GM12878 (cell line): ENCODE data around the gene NFYA. TPM values are rescaled to one million over a fixed set of nuclear protein-coding genes. Genes with fewer than 3 reads are reported as not detected.
"Not testable (repeated sequence)": the region's sequence is repeated elsewhere in the genome, so short reads cannot be mapped to it uniquely, and the experiment has no call there.

ENCODE experiments used
- ATAC-seq: fragments of 200-7000 bp; cut with Tn5 transposase; 3 replicates; pipeline ENCODE4 v1.9.1; 2020; ENCODE audit warnings: mild to moderate bottlenecking, moderate library complexity
- BruUV-seq: library from RNA; stranded (reverse); fragments of 400-500 nt; replicated peaks from 2 replicates; lab custom pipeline; 2021; lab: Mats Ljungman, UMichigan
- CTCF ChIA-PET: fragments of 300-600 bp; sonication (Branson Sonifier 250); formaldehyde crosslinking; extraction: SDS; loops from one replicate; lab custom pipeline; 2021; ENCODE audit warnings: inconsistent platforms; lab: Yijun Ruan, JAX
- POLR2A ChIA-PET: fragments of 350-600 bp; formaldehyde crosslinking; extraction: SDS; loops from one replicate; lab custom pipeline; 2021; ENCODE audit warnings: inconsistent platforms; lab: Charles Lee
- RAD21 ChIA-PET: fragments of 300-600 bp; sonication (Branson Sonifier 250); formaldehyde crosslinking; loops from one replicate; lab custom pipeline; 2023; ENCODE audit warnings: antibody characterized with exemption; ENCODE audit not compliant: unreplicated experiment; lab: Charles Lee
- SMC1A ChIA-PET: fragments of 300-600 bp; sonication (Branson Sonifier 250); formaldehyde crosslinking; loops from one replicate; lab custom pipeline; 2023; ENCODE audit not compliant: unreplicated experiment, uncharacterized antibody; lab: Charles Lee
- DNase-seq: peaks from one replicate; pipeline ENCODE4 v3.0.0-alpha.2; 2011; ENCODE audit warnings: low read depth, low spot score
- FAIRE-seq: peaks from 3 replicates; lab custom pipeline; 2011; peaks lifted over from hg19 to GRCh38; lab: Jason Lieb, UNC
- H2AFZ ChIP-seq: 2 replicates; pipeline ENCODE4 v1.6.0; 2011; ENCODE audit warnings: low read depth, low read length, control low read depth; ENCODE audit not compliant: control insufficient read depth
- H3K27ac ChIP-seq: 2 replicates; pipeline ENCODE4 v1.5.1; 2011; ENCODE audit warnings: control low read depth; ENCODE audit not compliant: control insufficient read depth, insufficient read depth
- H3K27me3 ChIP-seq, 2 experiments: replicated peaks in 1 of 2; 2 replicates each; pipeline versions ENCODE4 v1.6.0 to v1.6.1; 2011; ENCODE audit warnings: low read length in 1 of 2; ENCODE audit not compliant: control insufficient read depth in 2 of 2, insufficient read depth in 2 of 2
- H3K36me3 ChIP-seq, 2 experiments: 2 replicates each; pipeline ENCODE4 v1.5.1; 2011; ENCODE audit warnings: low read length in 1 of 2; ENCODE audit not compliant: control insufficient read depth in 2 of 2, insufficient read depth in 2 of 2
- H3K4me1 ChIP-seq: 2 replicates; pipeline ENCODE4 v1.6.1; 2011; ENCODE audit warnings: mild to moderate bottlenecking, low read length, moderate library complexity, mixed read lengths; ENCODE audit not compliant: control insufficient read depth, insufficient read depth
- H3K4me2 ChIP-seq: 2 replicates; pipeline ENCODE4 v1.6.0; 2011; ENCODE audit warnings: control low read depth; ENCODE audit not compliant: control insufficient read depth, insufficient read depth
- H3K4me3 ChIP-seq: fragments of 200-600 bp; sonication (generic); 2 replicates; pipeline ENCODE4 v1.5.1; 2016
- H3K79me2 ChIP-seq: 2 replicates; pipeline ENCODE4 v1.6.0; 2011; ENCODE audit warnings: low read length; ENCODE audit not compliant: control insufficient read depth, insufficient read depth
- H3K9ac ChIP-seq: 2 replicates; pipeline ENCODE4 v1.8.0; 2011; ENCODE audit warnings: low read length, control low read depth, mixed read lengths; ENCODE audit not compliant: control insufficient read depth, insufficient read depth
- H3K9me3 ChIP-seq: replicated peaks from 3 replicates; pipeline ENCODE4 v1.5.1; 2011; ENCODE audit warnings: mild to moderate bottlenecking, low read length; ENCODE audit not compliant: control insufficient read depth, insufficient read depth
- H4K20me1 ChIP-seq: 2 replicates; pipeline ENCODE4 v1.6.0; 2011; ENCODE audit not compliant: control insufficient read depth, insufficient read depth
- HDAC2 ChIP-seq: fragments of 200-600 bp; sonication (generic); IDR thresholded peaks from 2 replicates; pipeline ENCODE4 v1.6.1; 2017
- LARP7 ChIP-seq: fragments of 450-650 bp; IDR thresholded peaks from 2 replicates; pipeline ENCODE4 v1.6.1; 2017; ENCODE audit warnings: mild to moderate bottlenecking
- MEF2A ChIP-seq: IDR thresholded peaks from 2 replicates; pipeline ENCODE4 v1.6.1; 2011; ENCODE audit warnings: low read depth, mild to moderate bottlenecking, low read length, moderate library complexity; ENCODE audit not compliant: insufficient read depth
- RELB ChIP-seq: fragments of 450-650 bp; IDR thresholded peaks from 2 replicates; pipeline ENCODE4 v1.6.1; 2017; ENCODE audit warnings: low read depth, mild to moderate bottlenecking, moderate library complexity
- WGBS: methylation state at CpG from one replicate; pipeline ENCODE4 v1.1.6; 2016; ENCODE audit warnings: low lambda C conversion rate; ENCODE audit not compliant: insufficient replicate concordance, insufficient coverage; ENCODE audit errors: missing lambda C conversion rate; 5-methylcytosine and 5-hydroxymethylcytosine counted together
- in situ Hi-C: fragments of 300-500 bp; cut with MboI; formaldehyde crosslinking; loops from 9 replicates; pipeline ENCODE4 v1.14.3; 2018; ENCODE audit warnings: mixed read lengths
- intact Hi-C: fragments of 100-400 bp; cut with micrococcal nuclease; formaldehyde crosslinking; loops from one replicate; pipeline ENCODE4 v1.14.2; 2022; ENCODE audit not compliant: unreplicated experiment
- polyA plus RNA-seq, 11 experiments: library from polyadenylated mRNA; depleted of rRNA in 4 of 11; unstranded in 6 of 11; stranded (reverse) in 5 of 11; fragments of >200 nt; fragmentation: Nextera tagmentation in 4 of 11; fragmentation: Illumina TruSeq in 1 of 11; extraction: Ambion mirVana in 4 of 11; extraction: Trizol in 1 of 11; gene quantifications; 1 replicate in 1 of 11; 2 replicates in 10 of 11; pipeline versions ENCODE4 v1.2.1 to v1.2.3, GENCODE V29; 2011 to 2016; ENCODE audit warnings: inconsistent platforms in 2 of 11, missing spikeins in 2 of 11, low read depth in 1 of 11
- total RNA-seq, 4 experiments: library from RNA; depleted of rRNA in 3 of 4; stranded (reverse); fragments of >200 nt in 3 of 4; fragmentation: Illumina TruSeq in 1 of 4; extraction: Trizol in 1 of 4; gene quantifications; 2 replicates each; pipeline versions ENCODE4 v1.2.1 to v1.2.3, GENCODE V29; 2013 to 2021

Gene NFYA
- total and polyA plus RNA-seq, 10 of the 15 experiments (the other 5 are each of a cell fraction or from before 2014, with no cell fraction given): 6.4 to 36.5 (median 19.1) TPM

DNA sequence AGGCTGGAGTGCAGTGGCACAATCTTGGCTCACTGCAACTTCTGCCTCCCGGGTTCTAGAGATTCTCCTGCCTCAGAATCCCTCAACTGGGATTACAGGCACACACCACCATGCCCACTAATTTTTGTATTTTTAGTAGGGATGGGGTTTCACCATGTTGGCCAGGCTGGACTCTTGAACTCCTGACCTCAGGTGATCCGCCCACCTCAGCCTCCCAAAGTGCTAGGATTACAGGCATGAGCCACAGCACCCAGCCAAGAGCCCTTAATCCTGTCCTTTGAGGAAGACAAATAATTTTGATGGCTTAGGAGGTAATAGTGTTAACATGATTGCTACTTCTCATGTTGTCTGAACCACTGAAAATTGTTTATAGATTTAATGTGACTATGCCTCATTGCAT lies 42.3 kb downstream of the NFYA start:
- H3K79me2 ChIP-seq, FAIRE-seq, H3K36me3 ChIP-seq, intact Hi-C loops, H3K27me3 ChIP-seq, POLR2A ChIA-PET, H2AFZ ChIP-seq, H3K4me3 ChIP-seq, H3K9me3 ChIP-seq, in situ Hi-C loops, DNase-seq, H3K9ac ChIP-seq, H3K4me2 ChIP-seq, ATAC-seq, H3K27ac ChIP-seq, BruUV-seq, H4K20me1 ChIP-seq, RAD21 ChIA-PET, H3K4me1 ChIP-seq: not testable (repeated sequence)
- WGBS: 63% methylated on average over 2 of the region's 2 CpGs
- SMC1A ChIA-PET: interaction anchor here (1.1 kb wide), 1 partner anchor 10 kb away, joined by 3 read pairs; no protein-coding TSS in a partner anchor
- CTCF ChIA-PET: interaction anchor here (1.5 kb wide), 1 partner anchor 11 kb away, joined by 4 read pairs; no protein-coding TSS in a partner anchor

- no peak for ATAC-seq
- no TSS peak for BruUV-seq
- no peaks in the 10 kb centered on the region for H4K20me1 ChIP-seq
- TF ChIP-seq LARP7 (no peak), MEF2A (no peak), HDAC2 (no peak), RELB (no peak)
- ChIA-PET SMC1A (no interaction called here), RAD21 (no interaction called here), CTCF (no interaction called here), POLR2A (no interaction called here)
- 68% methylated on average over 1 of the region's 1 CpG for WGBS
- H2AFZ ChIP-seq: no peak overlapping the region
- DNase-seq: no peak
- H3K9ac ChIP-seq: no peak overlapping the region
- no peaks in the 10 kb centered on the region; a peak in 1 of 4 replicates for H3K27me3 ChIP-seq
- intact Hi-C loops: no loop called here
- H3K79me2 ChIP-seq: no peaks in the 10 kb centered on the region
- H3K36me3 ChIP-seq: no peaks in the 10 kb centered on the region
- no peak overlapping the region for H3K4me2 ChIP-seq
- H3K4me3 ChIP-seq: no peak overlapping the region
- in situ Hi-C loops: no loop called here
- no peak overlapping the region for H3K27ac ChIP-seq
- H3K9me3 ChIP-seq: no peaks in the 10 kb centered on the region
- no peak for FAIRE-seq
- no peaks in the 10 kb centered on the region for H3K4me1 ChIP-seq
These were observed 46.7 kb downstream of the NFYA start for GRCh38 chr6:41119508-41119907.
